Dedifferentiated amniotic fluid mesenchymal stem cell (primary cell): ENCODE data around the gene HCST.
"Not testable (repeated sequence)": the region's sequence is repeated elsewhere in the genome, so short reads cannot be mapped to it uniquely, and the experiment has no call there.

Experiments used
- DNase-seq: peaks from one replicate; pipeline ENCODE4 v3.0.0-alpha.2; 2016; ENCODE audit errors: extremely low spot score

HCST gene

DNA sequence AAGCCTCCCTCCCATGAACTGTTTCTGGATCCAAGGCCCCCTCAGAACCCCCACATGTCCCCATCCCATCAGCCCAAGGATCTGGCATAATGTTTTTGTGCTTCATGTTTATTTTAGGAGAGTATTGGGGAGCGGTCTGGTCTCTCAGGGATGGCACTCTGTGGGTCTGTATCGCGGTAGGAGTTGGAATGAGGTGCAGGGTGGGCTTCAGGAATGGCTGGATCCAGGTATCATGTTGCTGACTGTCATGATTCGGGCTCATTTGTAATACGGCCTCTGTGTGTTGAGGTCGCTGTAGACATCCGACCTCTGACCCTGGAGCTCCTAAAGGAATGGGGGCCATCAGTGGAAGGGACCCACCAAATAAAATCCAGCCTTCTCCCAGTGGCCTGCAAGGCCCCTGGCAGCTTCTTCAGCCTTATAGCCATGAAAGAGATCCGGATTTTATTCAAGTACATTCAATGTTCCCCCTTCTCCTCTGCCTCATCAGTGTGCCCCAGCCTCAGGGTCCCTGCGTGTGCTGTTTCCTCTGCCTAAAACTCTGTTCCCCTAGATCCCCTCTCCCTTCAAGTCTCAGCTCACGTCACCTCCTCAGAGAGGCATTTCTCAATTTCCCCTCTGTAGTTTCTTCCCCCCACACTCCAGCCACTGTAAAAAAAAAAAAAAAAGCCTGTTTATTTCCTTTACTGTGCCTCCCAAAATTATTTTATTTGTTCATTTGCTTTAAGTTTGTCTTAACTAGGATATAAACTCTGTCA is 2.2 kb downstream of the HCST start:
- DNase-seq, result no peak

DNA sequence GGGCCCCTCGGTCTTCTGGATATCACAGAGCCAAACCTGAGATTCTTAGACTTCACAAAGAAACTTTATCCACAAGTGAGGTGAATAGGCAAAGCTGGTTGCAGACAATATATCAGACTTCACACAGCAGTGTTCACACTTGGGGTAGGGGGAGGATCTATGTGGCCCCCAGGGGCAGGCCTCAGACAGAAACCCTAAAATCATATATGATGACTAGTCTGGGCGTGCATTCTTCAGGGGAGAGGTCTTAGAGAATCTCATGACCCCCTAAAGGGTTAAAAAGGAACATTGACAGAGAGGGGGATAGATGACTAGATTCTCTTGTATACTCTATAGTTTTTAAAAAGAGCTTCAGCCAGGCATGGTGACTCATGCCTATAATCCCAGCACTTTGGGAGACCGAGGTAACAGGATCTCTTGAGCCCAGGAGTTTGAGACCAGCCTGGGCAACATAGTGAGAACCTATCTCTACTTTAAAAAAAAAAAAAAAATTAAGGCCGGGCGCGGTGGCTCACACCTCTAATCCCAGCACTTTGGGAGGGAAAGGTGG is 2.9 kb downstream of the HCST start:
- no peak for DNase-seq

DNA sequence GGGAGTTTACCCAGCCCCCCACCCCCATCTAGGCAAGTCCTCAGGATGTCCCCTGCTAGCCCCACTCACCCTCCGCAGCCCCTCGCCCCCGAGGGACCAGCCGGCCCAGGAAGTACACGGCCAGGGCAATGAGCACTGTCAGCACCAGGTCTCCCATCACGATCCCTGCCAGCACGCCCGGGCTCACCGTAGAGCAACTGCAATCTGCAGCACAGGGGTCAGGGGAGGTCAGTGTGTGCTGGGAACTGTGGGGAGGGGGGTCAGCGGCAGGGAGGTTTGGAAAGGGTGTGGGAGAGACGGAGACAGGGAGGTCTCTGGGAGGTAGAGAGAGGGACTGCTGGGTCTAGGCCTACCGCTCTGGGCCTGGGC is 5.0 kb downstream of the HCST start:
- DNase-seq, result no peak

DNA sequence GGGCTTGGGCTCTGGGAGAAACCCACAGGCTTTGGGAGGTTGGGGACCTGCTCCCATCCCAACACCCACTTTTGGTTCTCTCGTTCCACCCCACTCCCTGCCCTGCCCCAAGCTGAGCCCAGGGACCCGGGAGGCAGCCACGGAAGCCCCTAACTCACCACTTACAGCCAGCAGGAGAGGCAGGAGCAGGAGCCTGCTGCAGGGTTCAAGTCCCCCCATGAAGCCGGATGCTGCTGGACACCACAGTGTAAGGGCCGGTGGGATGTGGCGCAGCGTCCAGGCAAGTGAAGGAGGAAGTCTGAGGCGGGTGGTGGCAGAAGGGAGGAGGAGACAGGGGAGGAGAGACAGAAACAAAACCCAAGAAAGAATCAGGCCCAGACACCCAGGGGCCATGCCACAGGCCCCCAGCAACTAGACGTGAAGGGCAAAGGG is 5.7 kb downstream of the HCST start, which contains the start of gene TYROBP:
Gene TYROBP (minus strand): TSS at position 286 of the 432 bp plus-strand sequence. CDS start 67 bp downstream, at position 219.
- no peak for DNase-seq

DNA sequence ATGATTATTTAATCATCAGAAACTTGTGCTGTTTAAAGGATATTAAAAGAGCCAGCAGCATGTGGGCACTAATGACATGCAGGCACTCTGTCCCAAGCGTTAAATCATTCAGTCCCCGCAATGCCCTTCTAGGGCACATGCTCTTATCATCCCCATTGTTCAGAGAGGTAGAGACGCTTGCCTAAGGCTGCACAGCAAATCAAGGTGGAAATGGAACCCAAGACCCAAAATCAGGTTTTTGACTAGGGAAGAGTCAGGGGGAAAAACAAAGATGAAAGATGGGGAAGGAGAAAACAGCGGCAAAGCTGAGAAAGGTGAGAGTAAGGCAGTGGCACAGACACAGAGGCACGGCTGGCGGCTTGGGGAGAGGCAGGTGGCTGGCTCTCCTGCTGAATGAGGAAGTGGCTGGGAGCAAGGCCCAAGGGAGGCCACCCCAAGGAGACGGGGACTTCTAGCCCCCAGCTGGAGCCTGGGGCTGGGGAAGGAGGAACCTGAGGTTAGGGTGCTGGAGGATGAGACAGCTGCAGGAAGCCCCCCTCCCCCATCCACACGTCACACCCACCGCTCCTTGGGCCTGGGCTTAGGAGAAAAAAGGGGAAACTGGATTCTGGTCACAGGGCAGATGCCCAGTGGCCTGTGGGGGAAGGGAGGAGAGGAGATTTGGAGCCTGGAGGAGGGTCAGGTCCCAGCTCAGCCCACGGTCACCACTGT is 6.8 kb downstream of the HCST start:
- no peak for DNase-seq

DNA sequence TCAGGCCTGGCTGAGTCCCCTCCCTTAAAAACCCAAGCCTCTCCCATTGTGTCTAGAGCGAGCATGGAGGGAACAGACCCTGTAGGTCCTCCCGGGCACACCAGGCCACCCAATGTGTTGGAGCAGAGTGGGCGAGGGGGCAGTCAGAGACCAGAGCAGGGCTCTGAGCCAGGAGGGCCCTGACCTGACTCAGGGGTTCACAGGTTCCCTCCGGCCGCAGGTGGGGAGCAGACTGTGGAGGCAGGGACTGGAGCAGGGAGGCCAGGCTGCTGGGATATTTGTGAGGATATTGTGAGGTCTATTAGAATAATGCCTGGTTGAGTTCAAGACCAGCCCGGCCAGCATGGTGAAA is 7.3 kb downstream of the HCST start:
- DNase-seq, result no peak

DNA sequence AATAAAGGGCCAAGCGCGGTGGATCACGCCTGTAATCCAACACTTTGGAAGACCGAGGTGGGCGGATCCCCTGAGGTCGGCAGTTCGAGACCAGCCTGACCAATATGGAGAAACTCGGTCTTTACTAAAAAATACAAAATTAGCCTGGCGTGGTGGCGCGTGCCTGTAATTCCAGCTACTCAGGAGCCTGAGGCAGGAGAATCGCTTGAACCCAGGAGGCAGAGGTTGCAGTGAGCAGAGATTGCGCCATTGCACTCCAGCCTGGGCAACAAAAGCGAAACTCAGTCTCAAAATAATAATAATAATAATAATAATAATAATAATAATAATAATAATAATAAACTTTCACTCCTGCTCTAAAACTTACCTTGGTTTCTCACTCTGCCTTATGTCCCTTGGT is 8.0 kb downstream of the HCST start:
- not testable (repeated sequence) for DNase-seq

- DNase-seq, result no peak
Measured at GRCh38 chr19:35911173-35911572, 8.8 kb downstream of the HCST start.

GRCh38 chr19:35911790-35912189 is 9.5 kb downstream of the HCST start:
- no peak for DNase-seq

GRCh38 chr19:35913589-35913988 is 11.3 kb downstream of the HCST start:
- DNase-seq, result no peak

- no peak for DNase-seq
Measured at GRCh38 chr19:35915443-35915842, 13.1 kb downstream of the HCST start.

- DNase-seq, result no peak
Measured at GRCh38 chr19:35919306-35919705, 17.0 kb downstream of the HCST start.

GRCh38 chr19:35921012-35921411 is 18.7 kb downstream of the HCST start:
- DNase-seq, result no peak

DNA sequence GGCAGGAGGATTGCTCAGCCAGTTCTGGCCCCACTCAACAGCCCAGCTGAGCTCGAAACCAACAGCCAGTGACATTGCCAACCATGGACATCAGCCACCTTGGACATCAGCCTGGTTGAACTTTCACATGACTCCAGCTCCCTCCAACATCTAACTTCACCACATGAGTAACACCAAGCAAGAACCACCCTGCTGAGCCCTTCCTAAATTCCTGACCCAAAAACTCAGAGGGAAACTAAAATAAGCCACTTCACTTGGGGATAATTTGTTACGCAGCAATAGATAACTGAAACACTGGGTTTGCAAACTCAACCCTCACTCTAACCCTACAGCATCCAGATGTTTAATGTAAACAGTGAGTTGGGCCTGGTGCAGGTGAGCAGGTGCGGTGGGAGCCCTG is 23.2 kb downstream of the HCST start:
- no peak for DNase-seq

DNA sequence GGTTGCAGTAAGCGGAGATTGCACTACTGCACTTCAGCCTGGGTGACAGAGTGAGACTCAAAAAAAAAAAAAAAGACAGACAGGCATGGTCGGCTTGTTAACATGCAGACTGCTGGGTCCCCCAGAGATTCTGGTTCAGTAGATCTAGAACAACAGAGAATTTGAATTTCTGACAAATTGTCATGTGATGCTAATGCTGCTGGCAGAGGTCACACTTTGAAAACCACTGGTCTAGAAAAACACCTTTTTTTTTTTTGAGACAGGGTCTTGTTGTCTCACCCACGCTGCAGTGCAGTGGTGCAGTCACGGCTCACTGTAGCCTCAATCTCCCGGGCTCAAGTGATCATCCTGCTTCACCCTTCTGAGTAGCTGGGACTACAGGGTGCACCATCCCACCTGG is 26.2 kb downstream of the HCST start:
- DNase-seq, result no peak

- no peak for DNase-seq
Measured at GRCh38 chr19:35929876-35930275, 27.5 kb downstream of the HCST start.

DNA sequence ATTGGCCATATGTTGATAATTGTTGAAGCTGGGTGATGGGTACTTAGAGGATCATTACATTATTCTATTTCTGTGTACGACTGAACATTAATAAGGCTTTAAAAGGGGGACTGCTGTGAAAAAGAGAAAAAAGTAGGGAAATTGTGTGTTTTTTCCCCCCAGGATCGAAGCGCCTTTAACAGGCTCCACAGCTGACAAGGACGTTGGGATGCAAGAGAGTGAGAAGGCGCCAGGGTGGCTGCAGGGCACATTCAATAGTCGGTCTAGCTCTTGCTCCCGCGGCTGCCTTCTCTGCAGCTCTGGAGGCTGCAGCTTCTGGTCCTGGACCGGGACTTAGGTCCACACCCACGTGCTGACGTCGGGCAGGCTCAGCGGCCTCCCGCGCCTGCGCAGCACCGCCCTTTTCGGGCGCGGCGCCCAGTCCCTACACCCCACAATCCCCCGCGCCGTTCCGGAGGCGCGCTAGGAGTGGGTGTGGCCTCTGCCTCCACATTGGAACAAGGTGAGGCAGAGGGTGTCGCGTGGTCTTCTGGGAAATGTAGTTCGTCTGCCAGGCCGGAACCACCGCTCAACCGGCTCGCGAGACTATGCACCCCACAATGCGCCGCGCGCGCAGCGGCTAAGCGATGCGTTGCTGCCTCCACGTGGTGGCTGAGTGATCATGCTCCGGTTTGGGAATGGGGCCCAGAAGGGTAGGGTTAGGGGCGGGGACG is 29.0 kb downstream of the HCST start:
- peak; percentile 99 for DNase-seq

DNA sequence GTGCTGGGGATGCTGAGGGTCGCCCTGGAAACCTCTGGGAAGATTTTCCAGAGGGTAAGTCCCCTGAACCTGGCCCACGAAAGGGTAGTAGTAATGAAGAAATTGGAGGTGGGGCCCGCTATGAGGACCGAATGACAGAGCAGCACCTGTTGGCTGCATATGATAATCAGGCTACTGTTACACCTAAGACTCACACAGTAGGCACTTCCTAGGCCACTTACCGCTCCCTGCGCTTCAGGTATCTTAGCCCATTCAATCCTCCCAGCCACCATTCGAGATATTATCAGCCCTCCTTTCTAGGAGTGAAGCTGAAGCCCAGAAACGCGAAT is 29.5 kb downstream of the HCST start:
- no peak for DNase-seq

DNA sequence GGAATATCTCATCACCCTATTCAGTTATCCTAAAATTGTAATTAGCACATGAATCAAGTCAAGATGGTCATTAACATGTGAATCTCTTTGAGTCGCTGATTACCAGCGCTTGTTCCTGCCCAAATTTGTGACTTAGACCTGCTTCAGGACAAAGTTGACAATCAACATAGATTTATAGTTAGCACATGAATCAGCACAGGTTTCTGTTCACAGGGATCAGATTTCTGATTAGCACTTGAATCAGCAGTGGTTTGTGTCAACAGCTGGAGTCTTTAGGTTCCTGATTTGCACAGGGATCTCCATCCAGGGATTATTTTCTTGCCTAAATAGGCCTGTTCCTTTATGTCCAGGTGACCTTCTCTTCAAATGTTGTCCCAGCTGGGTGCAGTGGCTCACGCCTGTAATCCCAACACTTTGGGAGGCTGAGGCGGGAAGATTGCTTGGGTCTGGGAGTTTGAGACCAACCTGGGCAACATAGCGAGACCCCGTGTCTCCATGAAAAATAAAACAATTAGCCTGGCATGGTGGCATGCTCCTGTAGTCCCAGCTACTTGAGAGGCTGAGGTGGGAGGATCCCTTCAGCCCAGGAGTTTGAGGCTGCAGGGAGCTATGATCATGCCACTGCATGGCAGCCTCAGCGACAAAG is 30.1 kb downstream of the HCST start:
- DNase-seq, result no peak

DNA sequence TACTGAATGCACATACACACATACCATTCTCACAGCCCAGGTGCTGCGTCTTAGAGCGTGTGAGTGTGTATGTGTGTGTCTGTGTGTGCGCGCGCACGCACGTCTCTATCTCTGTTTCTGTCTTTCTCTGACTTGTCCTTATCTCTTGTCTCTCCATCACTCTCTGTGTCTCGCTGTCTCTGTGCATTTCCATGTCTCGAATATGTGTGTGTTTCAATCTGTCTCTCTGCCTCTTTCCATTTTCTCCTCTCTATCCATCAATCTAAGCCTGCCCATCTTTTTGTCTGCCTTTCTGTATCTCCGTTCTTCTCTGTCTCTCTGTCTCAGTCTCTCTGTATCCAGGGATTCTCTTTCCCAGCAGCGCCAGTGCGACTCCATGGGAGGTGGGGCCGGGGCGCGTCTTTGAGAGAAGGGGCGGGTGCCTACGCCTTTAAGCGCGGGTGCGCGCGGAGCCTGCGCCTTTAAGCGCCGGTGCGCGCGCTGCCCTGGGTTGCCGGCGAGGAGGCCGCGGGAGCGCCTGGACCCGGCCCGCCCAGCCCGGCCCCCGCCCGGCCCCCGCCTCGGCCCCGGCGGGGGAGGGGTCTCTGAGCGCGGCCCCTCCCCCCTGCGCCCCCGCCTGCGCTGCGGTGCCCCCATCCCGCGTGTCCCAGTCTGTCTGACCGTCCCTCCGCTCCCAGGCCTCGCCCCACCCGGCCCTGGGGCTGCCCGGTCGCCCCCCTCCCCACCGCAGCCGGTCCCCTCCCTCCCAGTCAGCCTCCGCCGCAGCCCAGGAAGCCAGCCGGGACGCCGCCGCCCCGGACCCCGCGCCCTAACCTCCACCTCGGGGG is 33.8 kb downstream of the HCST start, which contains the start of gene LRFN3:
Gene LRFN3 (plus strand): TSS at position 464 of the 827 bp plus-strand sequence. CDS start 3,052 bp downstream, outside the sequence.
- peak; percentile 42 for DNase-seq

- no peak for DNase-seq
Measured at GRCh38 chr19:35936738-35937268, 34.5 kb downstream of the HCST start.
